HG03066 (cell line): ENCODE data around the gene OSBP.
A peak's percentile ranks its signal among the peaks of the same experiment; 100 is the strongest.
"Not testable (repeated sequence)": the region's sequence is repeated elsewhere in the genome, so short reads cannot be mapped to it uniquely, and the experiment has no call there.

Source experiments
- ATAC-seq: cut with Tn5 transposase; IDR thresholded peaks from one replicate; pipeline ENCODE4 v1.9.1; 2021; ENCODE audit warnings: low read depth; ENCODE audit not compliant: unreplicated experiment

Gene OSBP

GRCh38 chr11:59615637-59616395, at the start of gene OSBP:
Gene OSBP (minus strand): TSS chr11:59615774. CDS start chr11:59615664, 110 bp downstream.
- peak; percentile 85 for ATAC-seq

GRCh38 chr11:59660621-59661020, 45.0 kb upstream of the OSBP start:
- no peak for ATAC-seq

GRCh38 chr11:59659981-59660380, 44.4 kb upstream of the OSBP start:
- no peak for ATAC-seq

GRCh38 chr11:59658036-59658435, 42.5 kb upstream of the OSBP start:
- ATAC-seq = no peak

- no peak for ATAC-seq
Measured at GRCh38 chr11:59654893-59655292, 39.3 kb upstream of the OSBP start.

GRCh38 chr11:59647245-59647980, 31.8 kb upstream of the OSBP start:
- no peak for ATAC-seq

- ATAC-seq = no peak
Measured at GRCh38 chr11:59644528-59644927, 29.0 kb upstream of the OSBP start.

- ATAC-seq = no peak
Measured at GRCh38 chr11:59643390-59643789, 27.8 kb upstream of the OSBP start.

- no peak for ATAC-seq
Measured at GRCh38 chr11:59641156-59641555, 25.6 kb upstream of the OSBP start.

- ATAC-seq = no peak
Measured at GRCh38 chr11:59630493-59630892, 14.9 kb upstream of the OSBP start.

GRCh38 chr11:59629996-59630395, 14.4 kb upstream of the OSBP start:
- ATAC-seq = no peak

GRCh38 chr11:59626969-59627368, 11.4 kb upstream of the OSBP start:
- not testable (repeated sequence) for ATAC-seq

- ATAC-seq = no peak
Measured at GRCh38 chr11:59625703-59626102, 10.1 kb upstream of the OSBP start.

GRCh38 chr11:59617876-59618275, 2.3 kb upstream of the OSBP start:
- no peak for ATAC-seq

- no peak for ATAC-seq
Measured at GRCh38 chr11:59616396-59616982, 915 bp upstream of the OSBP start.

- ATAC-seq = peak; percentile 7
Measured at GRCh38 chr11:59615120-59615636, 396 bp downstream of the OSBP start.

- ATAC-seq = no peak
Measured at GRCh38 chr11:59614277-59615119, 1.1 kb downstream of the OSBP start.

- no peak for ATAC-seq
Measured at GRCh38 chr11:59611570-59612565, 3.7 kb downstream of the OSBP start.

- no peak for ATAC-seq
Measured at GRCh38 chr11:59610289-59610688, 5.3 kb downstream of the OSBP start.
